AG04450 (cell line): ENCODE data around the gene ACHE. TPM values are rescaled to one million over a fixed set of nuclear protein-coding genes. Genes with fewer than 3 reads are reported as not detected.
"Not testable (repeated sequence)": the region's sequence is repeated elsewhere in the genome, so short reads cannot be mapped to it uniquely, and the experiment has no call there.

Experiments used
- CTCF ChIA-PET: fragments of 300-600, 350-600 bp; formaldehyde crosslinking; extraction: SDS; loops from one replicate; lab custom pipeline; 2022; ENCODE audit warnings: antibody characterized with exemption, inconsistent platforms; lab: Charles Lee
- POLR2A ChIA-PET: fragments of 350-600 bp; formaldehyde crosslinking; extraction: SDS; loops from one replicate; lab custom pipeline; 2021; ENCODE audit warnings: antibody characterized with exemption, inconsistent platforms; lab: Yijun Ruan, JAX
- DNase-seq: peaks from one replicate; pipeline ENCODE4 v3.0.0-alpha.2; 2011; ENCODE audit warnings: low read depth, low spot score
- H3K27ac ChIP-seq: one replicate; pipeline ENCODE4 v1.5.1; 2012; ENCODE audit warnings: low read depth, low read length, control low read depth
- H3K27me3 ChIP-seq: one replicate; pipeline ENCODE4 v1.6.0; 2012; ENCODE audit warnings: low read length; ENCODE audit not compliant: control insufficient read depth, insufficient read depth
- H3K4me3 ChIP-seq: 2 replicates; pipeline ENCODE4 v1.5.1; 2011; ENCODE audit warnings: mild to moderate bottlenecking, low read depth, low read length, control low read depth
- H3K9me3 ChIP-seq: 2 replicates; pipeline ENCODE4 v1.5.1; 2012; ENCODE audit warnings: low read length; ENCODE audit not compliant: control insufficient read depth, insufficient read depth
- polyA plus RNA-seq: library from polyadenylated mRNA; depleted of rRNA; stranded (reverse); fragments of >200 nt; gene quantifications from 2 replicates; pipeline ENCODE4 v1.2.3, GENCODE V29; 2011
- TF ChIP-seq, protein P1 (sequence below): IDR thresholded peaks from 2 replicates; pipeline ENCODE4 v1.5.1; 2011; ENCODE audit warnings: low read depth, low read length, control low read depth, inconsistent platforms

ACHE gene
- polyA plus RNA-seq, 1 experiment: 0.24 TPM

DNA sequence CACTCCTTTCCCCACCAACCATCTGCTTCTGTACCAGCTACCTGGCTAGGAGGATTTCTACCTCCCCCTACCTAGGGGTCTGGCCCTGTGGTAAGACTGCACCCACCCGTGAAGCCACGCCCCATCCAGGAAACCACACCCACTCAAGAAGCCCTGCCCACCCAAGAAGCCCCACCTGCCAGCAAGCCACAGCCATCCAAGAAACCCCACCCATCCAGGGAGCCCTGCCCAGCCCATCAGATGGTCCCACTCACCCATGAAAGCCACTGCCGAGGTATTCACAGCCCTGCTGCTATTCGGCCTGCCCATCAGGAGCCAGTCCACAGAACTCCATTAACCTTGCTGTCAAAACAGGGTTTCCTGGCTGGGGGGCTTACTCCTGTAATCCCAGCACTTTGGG, 38.0 kb upstream of the ACHE start:
- TF ChIP-seq, protein P1, sequence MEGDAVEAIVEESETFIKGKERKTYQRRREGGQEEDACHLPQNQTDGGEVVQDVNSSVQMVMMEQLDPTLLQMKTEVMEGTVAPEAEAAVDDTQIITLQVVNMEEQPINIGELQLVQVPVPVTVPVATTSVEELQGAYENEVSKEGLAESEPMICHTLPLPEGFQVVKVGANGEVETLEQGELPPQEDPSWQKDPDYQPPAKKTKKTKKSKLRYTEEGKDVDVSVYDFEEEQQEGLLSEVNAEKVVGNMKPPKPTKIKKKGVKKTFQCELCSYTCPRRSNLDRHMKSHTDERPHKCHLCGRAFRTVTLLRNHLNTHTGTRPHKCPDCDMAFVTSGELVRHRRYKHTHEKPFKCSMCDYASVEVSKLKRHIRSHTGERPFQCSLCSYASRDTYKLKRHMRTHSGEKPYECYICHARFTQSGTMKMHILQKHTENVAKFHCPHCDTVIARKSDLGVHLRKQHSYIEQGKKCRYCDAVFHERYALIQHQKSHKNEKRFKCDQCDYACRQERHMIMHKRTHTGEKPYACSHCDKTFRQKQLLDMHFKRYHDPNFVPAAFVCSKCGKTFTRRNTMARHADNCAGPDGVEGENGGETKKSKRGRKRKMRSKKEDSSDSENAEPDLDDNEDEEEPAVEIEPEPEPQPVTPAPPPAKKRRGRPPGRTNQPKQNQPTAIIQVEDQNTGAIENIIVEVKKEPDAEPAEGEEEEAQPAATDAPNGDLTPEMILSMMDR: no peak
- ChIA-PET POLR2A (no interaction called here), CTCF (no interaction called here)
- DNase-seq: no peak
- Histone ChIP-seq H3K27ac (no peak overlapping the region), H3K4me3 (no peak overlapping the region), H3K27me3 (peaks cover 4% of the 10 kb centered on the region), H3K9me3 (no peaks in the 10 kb centered on the region; the same call in 1 of the 2 replicates)

DNA sequence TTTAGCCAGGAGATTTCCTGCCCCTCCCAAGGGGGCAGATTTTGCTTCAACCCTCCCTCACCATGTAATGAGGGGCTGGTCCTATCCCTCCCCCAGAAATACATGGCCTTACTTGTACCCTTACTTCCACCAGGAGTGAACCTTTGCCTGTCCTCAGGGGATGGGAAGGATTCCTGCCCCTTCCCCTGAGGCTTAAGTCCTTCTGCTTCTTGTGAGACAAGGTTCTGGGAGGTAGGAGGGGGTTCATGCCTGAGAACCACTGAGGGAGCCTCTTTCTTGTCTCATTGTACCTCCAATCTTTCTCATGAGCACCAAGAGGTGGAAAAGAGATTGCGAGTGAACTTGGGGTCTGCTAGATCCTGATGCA, 34.1 kb upstream of the ACHE start:
- Histone ChIP-seq H3K27ac (no peak overlapping the region), H3K4me3 (no peak overlapping the region), H3K27me3 (peaks cover 8% of the 10 kb centered on the region), H3K9me3 (no peaks in the 10 kb centered on the region; the same call in 1 of the 2 replicates)
- no peak for DNase-seq
- POLR2A ChIA-PET: no interaction called here
- CTCF ChIA-PET: no interaction called here
- TF ChIP-seq, protein P1: no peak

DNA sequence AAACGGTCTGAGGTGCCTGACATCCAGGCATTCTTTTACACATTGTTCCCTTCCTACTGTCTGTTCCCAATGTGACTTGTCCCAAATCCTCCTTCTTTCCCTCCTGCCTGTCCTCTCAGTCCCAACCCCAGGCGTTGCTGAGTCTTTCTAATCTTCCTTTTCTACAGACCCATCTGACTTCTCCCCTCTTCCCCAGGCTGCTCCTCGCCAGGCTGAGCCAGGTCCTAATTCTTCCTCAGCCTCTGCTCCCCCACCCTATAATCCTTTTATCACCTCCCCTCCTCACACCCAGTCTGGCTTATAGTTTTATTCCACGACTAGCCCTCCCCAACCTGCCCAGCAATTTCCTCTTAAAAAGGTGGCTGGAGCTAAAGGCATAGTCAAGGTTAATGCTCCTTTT, 27.9 kb upstream of the ACHE start:
- H3K27me3 ChIP-seq: peaks cover 16% of the 10 kb centered on the region
- H3K9me3 ChIP-seq, H3K4me3 ChIP-seq, POLR2A ChIA-PET, H3K27ac ChIP-seq, DNase-seq, CTCF ChIA-PET: not testable (repeated sequence)

DNA sequence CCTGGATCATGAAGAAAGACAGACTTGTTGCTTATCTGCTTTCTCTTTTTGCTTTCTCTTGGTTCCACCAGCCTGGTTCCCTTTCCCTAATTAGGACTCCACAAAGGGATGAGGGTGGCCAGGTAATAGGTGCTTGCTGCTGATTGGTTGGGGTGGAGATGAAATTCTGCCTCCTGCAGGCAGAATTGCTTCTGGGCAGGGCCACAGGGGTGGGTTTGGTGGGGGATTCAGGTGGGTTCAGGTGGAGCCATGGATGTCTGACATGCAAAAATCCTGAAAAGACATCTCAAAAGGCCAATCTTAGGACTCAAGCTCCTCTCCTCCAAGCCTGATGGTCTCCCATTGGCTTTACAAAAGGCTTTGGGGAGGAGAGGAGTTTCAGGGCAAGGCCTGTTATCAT, 25.4 kb upstream of the ACHE start:
- H3K9me3 ChIP-seq: no peaks in the 10 kb centered on the region
- TF ChIP-seq, protein P1: no peak
- H3K27ac ChIP-seq: no peak overlapping the region
- ChIA-PET POLR2A (no interaction called here), CTCF (no interaction called here)
- no peak for DNase-seq
- no peak overlapping the region for H3K4me3 ChIP-seq
- peaks cover 12% of the 10 kb centered on the region for H3K27me3 ChIP-seq

DNA sequence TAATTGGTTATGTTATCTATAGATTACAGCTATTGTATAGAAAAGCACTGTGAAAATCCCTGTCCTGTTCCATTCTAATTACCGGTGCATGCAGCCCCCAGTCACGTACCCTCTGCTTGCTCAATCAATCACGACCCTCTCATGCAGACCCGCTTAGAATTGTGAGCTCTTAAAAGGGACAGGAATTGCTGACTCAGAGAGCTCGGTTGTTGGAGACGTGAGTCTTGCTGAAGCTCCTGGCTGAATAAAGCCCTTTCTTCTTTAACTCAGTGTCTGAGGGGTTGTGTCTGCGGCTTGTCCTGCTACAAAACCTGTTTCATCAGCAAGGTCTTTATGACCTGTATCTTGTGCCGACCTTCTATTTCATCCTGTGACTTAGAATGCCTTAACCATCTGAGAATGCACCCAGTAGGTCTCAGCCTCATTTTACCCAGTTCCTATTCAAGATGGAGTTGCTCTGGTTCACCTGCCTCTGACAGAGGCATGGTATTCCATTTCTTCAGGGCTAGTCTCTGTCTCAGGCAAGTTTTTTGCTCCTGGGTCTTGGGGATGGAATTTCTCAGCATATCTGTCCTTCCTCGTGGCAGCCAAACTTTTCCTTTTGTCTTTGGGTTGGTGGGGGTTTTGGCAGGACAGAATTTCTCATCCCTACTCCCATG, 24.2 kb upstream of the ACHE start:
- DNase-seq, H3K27ac ChIP-seq, H3K4me3 ChIP-seq, CTCF ChIA-PET, POLR2A ChIA-PET, H3K9me3 ChIP-seq: not testable (repeated sequence)
- H3K27me3 ChIP-seq: peaks cover 12% of the 10 kb centered on the region

DNA sequence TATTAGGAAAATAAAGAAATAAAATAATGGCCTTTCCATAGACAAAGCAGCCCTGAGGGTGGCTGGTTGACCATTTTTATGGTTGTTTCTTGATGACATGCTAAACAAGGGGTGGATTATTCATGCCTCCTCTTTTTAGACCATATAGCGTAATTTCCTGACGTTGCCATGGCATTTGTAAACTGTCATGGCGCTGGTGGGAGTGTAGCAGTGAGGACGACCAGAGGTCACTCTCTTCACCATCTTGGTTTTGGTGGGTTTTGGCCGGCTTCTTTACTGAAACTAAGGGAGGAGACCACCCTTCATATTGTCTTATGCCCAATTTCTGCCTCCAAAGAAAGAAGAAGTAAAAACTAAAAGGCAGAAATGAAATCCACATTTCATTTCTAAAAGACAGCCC, 23.6 kb upstream of the ACHE start:
- H3K4me3 ChIP-seq, DNase-seq, CTCF ChIA-PET: not testable (repeated sequence)

More for the DNA sequence above, 23.6 kb upstream of the ACHE start:
- H3K27me3 ChIP-seq: peaks cover 12% of the 10 kb centered on the region
- H3K27ac ChIP-seq, H3K9me3 ChIP-seq, POLR2A ChIA-PET: not testable (repeated sequence)
